Suprapubic skin (tissue), 4 donors: ENCODE data around the gene POLRMT.

ENCODE experiments used
- CTCF ChIP-seq, 2 donors: fragments of 200-600 bp in 1 of 2; fragments of 450-650 bp in 1 of 2; sonication (generic) in 1 of 2; IDR thresholded peaks; one replicate each; pipeline ENCODE4 v1.5.1; 2016 to 2019; ENCODE audit warnings: antibody characterized with exemption in 2 of 2, mild to moderate bottlenecking in 1 of 2, moderate library complexity in 1 of 2
- POLR2A ChIP-seq, 2 donors: fragments of 450-650 bp; IDR thresholded peaks; one replicate each; pipeline ENCODE4 v1.6.1; 2017; ENCODE audit warnings: antibody characterized with exemption in 2 of 2, mild to moderate bottlenecking in 2 of 2, moderate library complexity in 2 of 2
- POLR2AphosphoS5 ChIP-seq, 3 donors: sonication (generic); formaldehyde crosslinking; IDR thresholded peaks; one replicate each; pipeline ENCODE4 v1.6.1; 2017; ENCODE audit warnings: antibody characterized with exemption in 3 of 3

- TF ChIP-seq POLR2A (IDR thresholded peaks at IDR 0.05) = no peak
- no peak for TF ChIP-seq CTCF (IDR thresholded peaks at IDR 0.05)
- TF ChIP-seq POLR2AphosphoS5 (IDR thresholded peaks at IDR 0.05) = no peak
Measured at GRCh38 chr19:651114-651818, 17.9 kb upstream of the POLRMT start.
